Endothelial cell (in vitro differentiated cells): ENCODE measurements around the gene CADPS. TPM values are rescaled to one million over a fixed set of nuclear protein-coding genes. Genes with fewer than 3 reads are reported as not detected.

Experiments used
- DNase-seq: peaks from one replicate; pipeline ENCODE4 v3.0.0; 2021; ENCODE audit warnings: low spot score
- H3K27ac Mint-ChIP-seq: one replicate; pipeline ENCODE4 v1.8.0; 2021; ENCODE audit warnings: mixed read lengths, inconsistent platforms; ENCODE audit not compliant: unreplicated experiment
- H3K27me3 Mint-ChIP-seq: one replicate; pipeline ENCODE4 v1.8.0; 2021; ENCODE audit warnings: mild to moderate bottlenecking, moderate library complexity, mixed read lengths, inconsistent platforms; ENCODE audit not compliant: unreplicated experiment
- H3K36me3 Mint-ChIP-seq: one replicate; pipeline ENCODE4 v1.8.0; 2021; ENCODE audit warnings: mild to moderate bottlenecking, low read depth, mixed read lengths, inconsistent platforms; ENCODE audit not compliant: unreplicated experiment
- H3K4me1 Mint-ChIP-seq: one replicate; pipeline ENCODE4 v1.8.0; 2021; ENCODE audit warnings: mild to moderate bottlenecking, mixed read lengths, inconsistent platforms; ENCODE audit not compliant: unreplicated experiment
- H3K4me3 Mint-ChIP-seq: one replicate; pipeline ENCODE4 v1.8.0; 2021; ENCODE audit warnings: mild to moderate bottlenecking, mixed read lengths, inconsistent platforms; ENCODE audit not compliant: unreplicated experiment
- H3K9me3 Mint-ChIP-seq: one replicate; pipeline ENCODE4 v1.8.0; 2021; ENCODE audit warnings: mixed read lengths, inconsistent platforms; ENCODE audit not compliant: unreplicated experiment
- total RNA-seq: library from RNA; stranded (reverse); fragmentation: NEBNext Ultra II Directional; extraction: Animal tissue kit (Norgen Biotek cat#: 25700); gene quantifications from one replicate; pipeline ENCODE4 v1.2.1, GENCODE V29; 2021; ENCODE audit not compliant: unreplicated experiment
- TF ChIP-seq, protein P1 (sequence below): fragments of 200-600 bp; sonication (generic); IDR thresholded peaks from one replicate; pipeline ENCODE4 v1.5.0; 2021; ENCODE audit warnings: antibody characterized with exemption; ENCODE audit not compliant: unreplicated experiment

Gene CADPS
- total RNA-seq, 1 donor from 2014 or later, result 0.26 TPM

DNA sequence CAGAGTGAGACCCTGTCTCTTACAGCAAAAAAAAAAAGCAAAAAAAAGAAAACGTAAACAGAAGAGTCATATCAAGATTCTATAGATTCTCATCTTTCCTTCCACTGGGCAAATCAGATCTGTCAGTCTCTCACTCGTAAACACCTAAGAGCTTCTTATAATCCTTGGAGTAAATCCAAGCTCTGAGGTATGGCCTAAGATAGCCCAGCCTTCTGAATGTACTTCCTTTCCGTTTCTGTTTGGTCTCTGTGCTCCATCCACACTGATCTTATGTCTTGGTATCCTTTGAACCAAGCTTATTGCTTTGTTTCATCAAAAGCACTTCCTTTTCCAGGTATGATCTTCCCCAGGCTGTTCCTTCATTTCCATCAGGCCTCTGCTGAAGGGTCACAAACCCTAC lies 137.8 kb downstream of the CADPS start:
- H3K36me3 Mint-ChIP-seq, result no peaks in the 10 kb centered on the region
- TF ChIP-seq, protein P1, sequence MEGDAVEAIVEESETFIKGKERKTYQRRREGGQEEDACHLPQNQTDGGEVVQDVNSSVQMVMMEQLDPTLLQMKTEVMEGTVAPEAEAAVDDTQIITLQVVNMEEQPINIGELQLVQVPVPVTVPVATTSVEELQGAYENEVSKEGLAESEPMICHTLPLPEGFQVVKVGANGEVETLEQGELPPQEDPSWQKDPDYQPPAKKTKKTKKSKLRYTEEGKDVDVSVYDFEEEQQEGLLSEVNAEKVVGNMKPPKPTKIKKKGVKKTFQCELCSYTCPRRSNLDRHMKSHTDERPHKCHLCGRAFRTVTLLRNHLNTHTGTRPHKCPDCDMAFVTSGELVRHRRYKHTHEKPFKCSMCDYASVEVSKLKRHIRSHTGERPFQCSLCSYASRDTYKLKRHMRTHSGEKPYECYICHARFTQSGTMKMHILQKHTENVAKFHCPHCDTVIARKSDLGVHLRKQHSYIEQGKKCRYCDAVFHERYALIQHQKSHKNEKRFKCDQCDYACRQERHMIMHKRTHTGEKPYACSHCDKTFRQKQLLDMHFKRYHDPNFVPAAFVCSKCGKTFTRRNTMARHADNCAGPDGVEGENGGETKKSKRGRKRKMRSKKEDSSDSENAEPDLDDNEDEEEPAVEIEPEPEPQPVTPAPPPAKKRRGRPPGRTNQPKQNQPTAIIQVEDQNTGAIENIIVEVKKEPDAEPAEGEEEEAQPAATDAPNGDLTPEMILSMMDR, result no peak
- no peaks in the 10 kb centered on the region for H3K27me3 Mint-ChIP-seq
- H3K4me3 Mint-ChIP-seq, result no peak overlapping the region
- H3K4me1 Mint-ChIP-seq, result no peaks in the 10 kb centered on the region
- no peak overlapping the region for H3K27ac Mint-ChIP-seq
- no peaks in the 10 kb centered on the region for H3K9me3 Mint-ChIP-seq
- DNase-seq, result no peak

DNA sequence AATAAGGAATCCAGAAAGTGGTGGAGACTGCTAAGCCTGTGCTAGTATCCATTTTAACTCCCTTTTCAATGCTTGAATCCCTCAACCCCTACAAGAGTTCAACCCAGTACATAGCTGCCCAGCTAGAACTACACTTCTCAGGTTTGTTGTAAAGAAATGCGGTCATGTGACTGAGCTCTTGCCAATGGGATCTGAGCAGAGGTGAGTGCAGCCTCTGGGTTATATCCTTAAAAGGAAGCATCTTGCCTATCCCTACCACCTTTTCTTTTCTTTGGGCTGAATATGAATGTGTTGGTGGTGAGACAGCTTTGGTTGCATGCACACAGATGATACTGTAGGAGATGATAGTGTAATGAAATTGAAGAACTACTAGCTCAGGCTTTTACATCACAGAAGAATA lies 139.7 kb downstream of the CADPS start:
- no peaks in the 10 kb centered on the region for H3K4me1 Mint-ChIP-seq
- no peaks in the 10 kb centered on the region for H3K27me3 Mint-ChIP-seq
- no peak overlapping the region for H3K4me3 Mint-ChIP-seq
- no peaks in the 10 kb centered on the region for H3K36me3 Mint-ChIP-seq
- DNase-seq, result no peak
- H3K27ac Mint-ChIP-seq, result no peak overlapping the region
- H3K9me3 Mint-ChIP-seq, result no peaks in the 10 kb centered on the region
- TF ChIP-seq, protein P1, result no peak

- Mint-ChIP-seq H3K27ac (no peak overlapping the region), H3K4me1 (no peaks in the 10 kb centered on the region), H3K27me3 (no peaks in the 10 kb centered on the region), H3K4me3 (no peak overlapping the region), H3K9me3 (no peaks in the 10 kb centered on the region), H3K36me3 (no peaks in the 10 kb centered on the region)
- TF ChIP-seq, protein P1, result no peak
- DNase-seq, result no peak
Measured at GRCh38 chr3:62732183-62732904, 142.9 kb downstream of the CADPS start.

DNA sequence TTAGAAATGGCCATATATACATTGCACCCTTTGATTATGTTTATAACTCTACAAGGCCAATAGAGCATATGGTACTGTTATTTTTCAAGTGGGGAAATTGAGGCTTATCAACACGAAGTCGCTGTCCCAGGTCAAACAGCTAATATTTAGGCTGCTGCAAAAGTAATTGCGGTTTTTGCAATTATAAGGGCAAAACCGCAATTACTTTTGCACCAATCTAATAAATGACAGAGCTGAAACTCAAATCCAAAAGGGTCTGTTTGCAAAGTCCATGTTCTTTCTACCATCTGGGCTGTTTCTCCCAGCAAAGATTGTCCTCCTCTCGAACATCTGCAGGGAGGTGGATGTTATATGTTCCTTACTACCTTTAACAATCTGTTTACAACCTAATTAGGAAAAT lies 147.2 kb downstream of the CADPS start:
- no peaks in the 10 kb centered on the region for H3K27me3 Mint-ChIP-seq
- no peak overlapping the region for H3K27ac Mint-ChIP-seq
- H3K9me3 Mint-ChIP-seq, result no peaks in the 10 kb centered on the region
- no peaks in the 10 kb centered on the region for H3K36me3 Mint-ChIP-seq
- TF ChIP-seq, protein P1, result no peak
- no peak overlapping the region for H3K4me3 Mint-ChIP-seq
- DNase-seq, result no peak
- H3K4me1 Mint-ChIP-seq, result no peaks in the 10 kb centered on the region

GRCh38 chr3:62727536-62727935 lies 147.7 kb downstream of the CADPS start:
- TF ChIP-seq, protein P1, result no peak
- Mint-ChIP-seq H3K27me3 (no peaks in the 10 kb centered on the region), H3K4me1 (no peaks in the 10 kb centered on the region), H3K27ac (no peak overlapping the region), H3K4me3 (no peak overlapping the region), H3K9me3 (no peaks in the 10 kb centered on the region), H3K36me3 (no peaks in the 10 kb centered on the region)
- DNase-seq, result no peak
